Endothelial cell of umbilical vein (primary cell): ENCODE measurements around the gene IFITM10. TPM values are rescaled to one million over a fixed set of nuclear protein-coding genes. Genes with fewer than 3 reads are reported as not detected.

Experiments
- BruUV-seq: library from RNA; stranded (reverse); fragments of 400-500 nt; replicated peaks from 2 replicates; lab custom pipeline; 2021; lab: Mats Ljungman, UMichigan
- CTCF ChIA-PET: fragments of 300-600, 350-600 bp; sonication (Branson Sonifier 250); formaldehyde crosslinking; loops from one replicate; lab custom pipeline; 2021; ENCODE audit warnings: antibody characterized with exemption, inconsistent platforms; lab: Charles Lee
- POLR2A ChIA-PET: fragments of 300-600, 350-600 bp; sonication (Branson Sonifier 250); formaldehyde crosslinking; loops from one replicate; lab custom pipeline; 2021; ENCODE audit warnings: antibody characterized with exemption, inconsistent platforms; lab: Charles Lee
- DNase-seq: peaks from one replicate; pipeline ENCODE4 v3.0.0-alpha.2; 2011; ENCODE audit warnings: low read depth, low spot score
- FAIRE-seq: peaks from 2 replicates; lab custom pipeline; 2011; peaks lifted over from hg19 to GRCh38; lab: Jason Lieb, UNC
- H2AFZ ChIP-seq: 2 replicates; pipeline ENCODE4 v1.6.0; 2012; ENCODE audit warnings: low read depth, low read length, control low read depth, inconsistent platforms
- H3K27ac ChIP-seq: 2 replicates; pipeline ENCODE4 v1.5.1; 2011; ENCODE audit warnings: low read depth, mild to moderate bottlenecking, control low read depth, low read length, moderate library complexity; ENCODE audit not compliant: insufficient read depth
- H3K27me3 ChIP-seq, 2 experiments: 2 replicates each; pipeline versions ENCODE4 v1.6.0 to v1.6.1; 2011; ENCODE audit warnings: low read length in 2 of 2, mixed read lengths in 1 of 2; ENCODE audit not compliant: control insufficient read depth in 2 of 2, insufficient read depth in 2 of 2
- H3K36me3 ChIP-seq, 2 experiments: 2 replicates in 1 of 2; 3 replicates in 1 of 2; pipeline ENCODE4 v1.5.1; 2011; ENCODE audit warnings: low read length in 2 of 2, mild to moderate bottlenecking in 1 of 2, moderate library complexity in 1 of 2; ENCODE audit not compliant: control insufficient read depth in 2 of 2, insufficient read depth in 2 of 2; ENCODE audit errors: extremely low read depth in 1 of 2
- H3K4me1 ChIP-seq: 3 replicates; pipeline ENCODE4 v1.5.1; 2011; ENCODE audit warnings: mild to moderate bottlenecking, low read length; ENCODE audit not compliant: control insufficient read depth, insufficient read depth; ENCODE audit errors: extremely low read depth
- H3K4me2 ChIP-seq: 2 replicates; pipeline ENCODE4 v1.6.1; 2011; ENCODE audit warnings: low read length, control low read depth, mixed read lengths; ENCODE audit not compliant: insufficient read depth
- H3K4me3 ChIP-seq, 3 experiments: fragments of 200-600 bp in 1 of 3; sonication (generic), shearing (Covaris generic) in 1 of 3; replicated peaks in 1 of 3; 2 replicates each; pipeline ENCODE4 v1.5.1; 2011 to 2016; ENCODE audit warnings: control low read depth in 3 of 3, low read length in 3 of 3, mild to moderate bottlenecking in 2 of 3, inconsistent platforms in 1 of 3, low read depth in 1 of 3, moderate library complexity in 1 of 3; ENCODE audit not compliant: insufficient read depth in 1 of 3
- H3K79me2 ChIP-seq: 2 replicates; pipeline ENCODE4 v1.6.0; 2012; ENCODE audit warnings: low read length, inconsistent platforms; ENCODE audit not compliant: control insufficient read depth, insufficient read depth
- H3K9ac ChIP-seq: replicated peaks from 2 replicates; pipeline ENCODE3; 2011; ENCODE audit warnings: low read length, control low read depth; ENCODE audit not compliant: insufficient read depth; ENCODE audit errors: extremely low read depth
- H3K9me1 ChIP-seq: replicated peaks from 3 replicates; pipeline ENCODE4 v1.6.0; 2011; ENCODE audit warnings: mild to moderate bottlenecking, low read length; ENCODE audit not compliant: control insufficient read depth, insufficient read depth; ENCODE audit errors: extremely low read depth
- H3K9me3 ChIP-seq: replicated peaks from 2 replicates; pipeline ENCODE4 v1.5.1; 2012; ENCODE audit warnings: low read length, inconsistent platforms; ENCODE audit not compliant: control insufficient read depth, insufficient read depth
- H4K20me1 ChIP-seq: replicated peaks from 2 replicates; pipeline ENCODE3; 2011; ENCODE audit warnings: mild to moderate bottlenecking, low read length; ENCODE audit not compliant: control insufficient read depth, insufficient read depth; ENCODE audit errors: extremely low read depth
- CTCF ChIP-seq, 2 donors: IDR thresholded peaks; 1 replicate in 1 of 2; 2 replicates in 1 of 2; pipeline ENCODE4 v1.5.1; 2011; ENCODE audit warnings: low read length in 2 of 2, mild to moderate bottlenecking in 2 of 2, moderate library complexity in 2 of 2, control low read depth in 1 of 2, inconsistent platforms in 1 of 2, low read depth in 1 of 2; ENCODE audit not compliant: insufficient read depth in 1 of 2; ENCODE audit errors: extremely low read depth in 1 of 2
- EZH2 ChIP-seq: IDR thresholded peaks from 2 replicates; pipeline ENCODE4 v1.6.1; 2012; ENCODE audit warnings: borderline replicate concordance, low read depth, mild to moderate bottlenecking, moderate library complexity, low read length, inconsistent platforms; ENCODE audit not compliant: severe bottlenecking
- FOS ChIP-seq: IDR thresholded peaks from 2 replicates; pipeline ENCODE4 v1.6.1; 2011; ENCODE audit warnings: mild to moderate bottlenecking, low read length, moderate library complexity, borderline replicate concordance; ENCODE audit not compliant: insufficient read depth
- GATA2 ChIP-seq: IDR thresholded peaks from 2 replicates; pipeline ENCODE4 v1.7.0; 2011; ENCODE audit warnings: low read depth, mild to moderate bottlenecking, moderate library complexity, mixed read lengths, low read length; ENCODE audit not compliant: insufficient read length, insufficient read depth
- JUN ChIP-seq: IDR thresholded peaks from 2 replicates; pipeline ENCODE4 v1.6.1; 2011; ENCODE audit warnings: borderline replicate concordance, low read depth; ENCODE audit not compliant: insufficient read length, insufficient read depth
- MYC ChIP-seq: IDR thresholded peaks from one replicate; pipeline ENCODE4 v1.6.1; 2011; ENCODE audit warnings: mild to moderate bottlenecking, low read depth, low read length
- POLR2A ChIP-seq: IDR thresholded peaks from 2 replicates; pipeline ENCODE4 v1.6.1; 2012; ENCODE audit warnings: low read depth, mild to moderate bottlenecking, control low read depth, low read length
- POLR2AphosphoS5 ChIP-seq: IDR thresholded peaks from 2 replicates; pipeline ENCODE4 v1.6.1; 2012; ENCODE audit warnings: low read depth, mild to moderate bottlenecking, control low read depth, low read length, moderate library complexity; ENCODE audit not compliant: insufficient read depth
- dilution Hi-C: fragments of 300-500 bp; cut with MboI; formaldehyde crosslinking; loops from one replicate; pipeline ENCODE4 v1.15.0; 2019; ENCODE audit warnings: low sequenced_read_pairs; ENCODE audit not compliant: extremely low pct_ligation_motif_present
- intact Hi-C: fragments of 100-400 bp; cut with micrococcal nuclease; formaldehyde crosslinking; loops from one replicate; pipeline ENCODE4 v1.10.0; 2022
- polyA plus RNA-seq, 4 experiments: library from polyadenylated mRNA; depleted of rRNA in 3 of 4; stranded (reverse) in 3 of 4; unstranded in 1 of 4; fragments of >200 nt; gene quantifications; 2 replicates each; pipeline versions ENCODE4 v1.2.1 to v1.2.3, GENCODE V29; 2011 to 2012; ENCODE audit warnings: missing spikeins in 1 of 4
- total RNA-seq: library from RNA; stranded (reverse); gene quantifications from 2 replicates; pipeline ENCODE4 v1.2.3, GENCODE V29; 2021
- TF ChIP-seq, protein P1 (sequence below): IDR thresholded peaks from 2 replicates; pipeline ENCODE4 v1.6.1; 2011; ENCODE audit not compliant: insufficient read depth, insufficient read length

Gene IFITM10
- total and polyA plus RNA-seq, 2 donors (not counting 3 experiments of a cell fraction or from before 2014, with no cell fraction given), result 0.04 to 0.66 TPM

GRCh38 chr11:1772270-1773130 lies 22.1 kb upstream of the IFITM10 start:
- dilution Hi-C loops, result no loop called here
- H3K9me3 ChIP-seq, result no peaks in the 10 kb centered on the region
- H4K20me1 ChIP-seq, result no peaks in the 10 kb centered on the region
- ChIA-PET CTCF (interaction anchor here (0.6 to 1.3 kb wide), 5 partner anchors 10 to 79 kb away, joined by 3 read pairs; no protein-coding TSS in a partner anchor), POLR2A (no interaction called here)
- H3K36me3 ChIP-seq, result no peaks in the 10 kb centered on the region
- FAIRE-seq (peak; percentile 83), DNase-seq (peak; percentile 68)
- TF ChIP-seq EZH2, result no peak
- no peak for TF ChIP-seq POLR2AphosphoS5
- TF ChIP-seq, protein P1, sequence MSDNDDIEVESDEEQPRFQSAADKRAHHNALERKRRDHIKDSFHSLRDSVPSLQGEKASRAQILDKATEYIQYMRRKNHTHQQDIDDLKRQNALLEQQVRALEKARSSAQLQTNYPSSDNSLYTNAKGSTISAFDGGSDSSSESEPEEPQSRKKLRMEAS, result no peak
- no peak for TF ChIP-seq POLR2A
- TF ChIP-seq FOS, result peak; percentile 90
- intact Hi-C loops, result loop anchor here (1.0 kb wide), 1 partner anchor 8 kb away; no protein-coding TSS in a partner anchor
- H3K9me1 ChIP-seq, result no peaks in the 10 kb centered on the region
- peak overlapping the region; percentile 66 for H3K27ac ChIP-seq
- BruUV-seq, result no TSS peak
- H3K9ac ChIP-seq, result no peak overlapping the region
- peaks cover 7% of the 10 kb centered on the region for H3K4me1 ChIP-seq
- H3K79me2 ChIP-seq, result no peaks in the 10 kb centered on the region
- H3K4me3 ChIP-seq, result no peak overlapping the region
- H3K27me3 ChIP-seq, result no peaks in the 10 kb centered on the region
- H3K4me2 ChIP-seq, result peak overlapping the region; percentile 3
- peak overlapping the region; percentile 95 for H2AFZ ChIP-seq

- H3K9ac ChIP-seq, result no peak overlapping the region
- POLR2A ChIA-PET, result no interaction called here
- H4K20me1 ChIP-seq, result no peaks in the 10 kb centered on the region
- DNase-seq (no peak), FAIRE-seq (no peak)
- H3K4me1 ChIP-seq, result peaks cover 7% of the 10 kb centered on the region
- no peaks in the 10 kb centered on the region for H3K9me3 ChIP-seq
- no peak overlapping the region for H3K4me3 ChIP-seq
- no peaks in the 10 kb centered on the region for H3K36me3 ChIP-seq
- CTCF ChIA-PET, result interaction anchor here (0.7 to 1.1 kb wide), 2 partner anchors 9 to 78 kb away, joined by 3 read pairs; no protein-coding TSS in a partner anchor
- no TSS peak for BruUV-seq
- H3K4me2 ChIP-seq, result no peak overlapping the region
- H3K9me1 ChIP-seq, result no peaks in the 10 kb centered on the region
- H2AFZ ChIP-seq, result no peak overlapping the region
- intact Hi-C loops (loop anchor here (1.0 kb wide), 1 partner anchor 7 kb away; no protein-coding TSS in a partner anchor), dilution Hi-C loops (no loop called here)
- H3K79me2 ChIP-seq, result no peaks in the 10 kb centered on the region
- TF ChIP-seq POLR2AphosphoS5 (no peak), POLR2A (no peak), FOS (no peak), CTCF (IDR thresholded peaks at IDR 0.05; ENCODE audit: extremely low read depth in 1 of 2, insufficient read depth in 1 of 2, low read depth in 1 of 2, low read length in 2 of 2) (no peak), JUN (no peak), MYC (no peak), GATA2 (no peak), EZH2 (no peak)
- TF ChIP-seq, protein P1, result no peak
- no peak overlapping the region for H3K27ac ChIP-seq
- no peaks in the 10 kb centered on the region for H3K27me3 ChIP-seq
These were observed 21.3 kb upstream of the IFITM10 start for GRCh38 chr11:1771700-1772099.
